ENCODE measurements around the gene SNX13.

The SNX13 gene

GRCh38 chr7:17774716-17775288 is 165.5 kb downstream of the SNX13 start:
- DNase-seq: no peak

DNA sequence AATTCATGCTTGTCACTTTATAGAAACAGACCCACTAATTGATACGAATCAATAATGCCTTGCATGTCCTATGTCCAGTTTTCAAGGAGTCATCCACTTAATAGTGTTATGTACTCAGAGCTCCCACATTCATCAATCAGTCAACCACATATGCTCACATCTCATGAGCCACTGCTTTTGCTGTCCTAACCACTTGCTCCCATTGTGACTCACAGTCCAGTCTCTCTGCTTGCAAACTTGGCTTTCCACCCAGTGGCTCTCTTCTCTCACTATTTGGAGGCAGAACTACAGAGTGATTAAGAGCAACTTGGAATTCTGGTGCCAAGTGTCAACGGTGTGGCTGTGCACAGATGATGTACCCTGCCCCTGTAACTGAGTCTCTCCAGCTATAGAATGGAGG is 166.0 kb downstream of the SNX13 start:
- no peak for DNase-seq

- DNase-seq: no peak
Measured at GRCh38 chr7:17773289-17773626, 167.0 kb downstream of the SNX13 start.

DNA sequence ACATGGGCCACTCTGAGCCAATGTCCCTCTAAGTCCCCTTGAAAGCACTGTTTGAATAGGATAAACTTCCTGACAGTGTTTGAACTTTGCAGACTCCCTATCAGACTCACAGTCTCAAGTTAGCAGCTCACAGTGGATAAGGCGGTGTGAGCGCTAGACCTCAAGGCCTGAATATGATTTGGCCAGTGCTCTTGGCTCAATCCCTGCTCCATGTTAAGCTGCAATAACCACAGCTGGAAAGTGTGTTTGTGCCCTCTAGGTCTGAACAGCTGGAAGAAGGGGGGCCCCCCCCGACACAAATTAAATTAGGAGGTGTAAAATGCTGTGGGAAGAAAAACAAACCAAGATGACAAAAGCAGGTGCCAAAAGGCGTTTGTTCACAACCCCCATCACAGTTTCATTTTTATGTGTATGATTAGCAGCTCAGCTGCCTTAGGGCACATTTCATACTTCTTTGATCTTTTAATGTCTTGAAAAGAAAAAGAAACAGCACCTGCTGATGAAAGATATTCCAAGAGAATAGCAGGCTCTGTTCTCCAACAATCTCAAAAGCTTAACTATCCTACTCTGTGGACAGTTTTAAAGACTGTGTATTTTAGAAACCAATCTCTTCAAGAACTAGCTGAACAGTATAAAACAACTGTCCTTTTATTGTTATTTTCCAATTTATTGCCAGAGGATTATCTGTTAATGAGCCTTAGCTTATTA is 167.6 kb downstream of the SNX13 start:
- DNase-seq: no peak

- DNase-seq: no peak
Measured at GRCh38 chr7:17771901-17772408, 168.3 kb downstream of the SNX13 start.

DNA sequence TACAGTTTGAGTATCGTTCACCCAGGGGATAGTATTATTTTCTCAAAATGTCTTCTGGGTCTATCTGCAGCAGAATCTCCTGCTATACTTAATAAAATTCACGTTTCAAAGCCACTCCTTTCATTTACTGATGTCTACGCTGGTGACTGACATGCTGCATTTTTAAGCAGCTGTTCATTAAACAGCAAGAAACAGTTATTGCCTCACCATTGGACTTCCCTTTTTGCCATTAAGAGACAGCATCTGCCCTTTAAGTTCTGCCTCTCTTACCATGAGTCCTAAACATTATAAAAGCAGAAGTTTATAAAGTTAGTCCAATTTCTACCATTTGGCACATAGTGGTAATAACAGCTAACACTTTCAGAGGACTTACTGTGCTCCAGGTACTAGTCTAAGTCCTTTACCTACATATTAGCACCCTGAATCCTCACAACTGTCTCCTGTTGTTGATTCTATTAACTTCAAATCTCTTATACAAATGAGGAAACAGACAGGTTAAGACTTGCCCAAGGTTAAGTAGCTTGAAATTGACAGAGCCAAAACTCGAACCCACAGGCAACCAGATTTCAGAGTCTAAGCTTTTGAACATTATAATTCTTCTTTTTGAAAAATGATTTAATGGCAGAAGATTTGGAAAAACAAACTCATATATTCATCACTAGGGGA is 169.5 kb downstream of the SNX13 start:
- DNase-seq: no peak

DNA sequence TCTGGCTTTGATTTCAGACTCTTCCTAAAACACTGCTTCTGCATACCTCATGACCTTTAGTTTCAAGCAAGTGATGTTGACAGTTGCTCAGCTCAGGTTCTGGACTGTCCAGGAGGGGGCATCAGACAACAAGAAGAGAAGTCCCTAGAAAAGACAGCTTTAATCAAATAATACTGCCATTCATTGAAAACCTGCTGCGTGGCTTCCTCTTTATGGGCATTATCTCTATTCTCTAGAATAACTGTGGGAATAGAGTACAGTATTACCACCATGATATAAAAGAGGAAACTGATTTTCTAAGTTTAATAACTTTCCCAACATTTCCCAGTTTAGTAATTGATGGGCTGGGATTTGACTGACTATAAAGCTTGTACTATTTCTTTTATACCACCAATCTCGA is 170.4 kb downstream of the SNX13 start:
- DNase-seq: peak; percentile 62

DNA sequence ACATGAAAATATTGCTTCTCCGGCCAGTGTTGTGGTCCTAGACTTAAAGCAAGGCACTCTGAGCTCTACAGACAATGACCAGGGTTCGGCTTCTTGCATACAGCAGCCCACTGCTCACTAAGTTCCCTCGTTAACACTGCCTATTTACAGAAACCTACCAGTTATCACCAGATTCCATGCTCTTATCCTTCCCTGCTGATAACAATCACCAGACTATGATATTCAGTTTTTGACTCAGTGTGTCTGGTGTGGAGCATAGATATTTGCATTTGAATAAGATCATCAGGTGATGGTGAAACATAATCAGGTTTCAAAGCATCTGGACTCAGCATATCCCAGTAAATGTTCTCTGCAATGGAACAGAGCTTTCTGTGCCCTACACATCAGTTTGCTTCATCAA is 182.3 kb downstream of the SNX13 start:
- DNase-seq: no peak

DNA sequence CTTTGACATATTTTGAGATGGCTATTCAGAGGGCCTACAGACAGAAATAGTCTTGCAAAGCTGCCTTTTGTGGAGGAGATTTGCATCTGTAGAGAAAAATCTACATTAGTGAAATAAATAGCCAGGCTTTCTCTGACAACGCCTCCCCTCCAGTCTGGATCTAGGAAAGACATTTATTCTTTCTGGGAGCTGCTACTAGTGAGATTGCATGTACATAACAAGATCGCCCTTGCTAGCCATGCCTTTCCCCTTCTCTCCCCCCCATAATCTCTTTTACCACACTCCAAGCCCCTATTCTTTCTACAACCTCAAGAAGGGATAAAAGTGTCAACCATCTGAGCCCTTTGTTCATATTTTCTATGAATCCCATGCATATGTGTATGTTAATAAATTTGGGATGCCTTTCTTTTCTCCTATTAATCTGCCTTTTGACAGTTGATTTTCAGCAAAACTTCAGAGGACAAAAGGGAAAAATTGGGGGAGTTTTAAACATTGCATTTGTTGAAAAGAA is 194.2 kb downstream of the SNX13 start:
- DNase-seq: no peak

- DNase-seq: no peak
Measured at GRCh38 chr7:17745610-17746009, 194.7 kb downstream of the SNX13 start.

DNA sequence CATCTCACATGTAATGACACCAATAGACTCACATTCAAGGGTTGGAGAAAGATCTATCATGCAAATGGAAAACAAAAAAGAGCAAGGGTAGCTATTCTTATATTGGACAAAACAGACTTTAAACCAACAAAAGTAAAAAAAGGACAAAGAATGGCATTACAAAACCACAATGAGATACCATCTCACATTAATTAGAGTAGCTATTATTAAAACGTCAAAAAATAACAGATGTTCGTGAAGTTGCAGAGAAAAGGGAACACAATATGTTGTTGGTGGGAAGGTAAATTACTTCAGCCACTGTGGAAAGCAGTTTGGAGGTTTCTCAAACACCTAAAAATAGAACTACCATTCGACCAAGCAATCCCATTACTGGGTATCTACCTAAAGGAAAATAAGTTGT is 197.0 kb downstream of the SNX13 start:
- no peak for DNase-seq

DNA sequence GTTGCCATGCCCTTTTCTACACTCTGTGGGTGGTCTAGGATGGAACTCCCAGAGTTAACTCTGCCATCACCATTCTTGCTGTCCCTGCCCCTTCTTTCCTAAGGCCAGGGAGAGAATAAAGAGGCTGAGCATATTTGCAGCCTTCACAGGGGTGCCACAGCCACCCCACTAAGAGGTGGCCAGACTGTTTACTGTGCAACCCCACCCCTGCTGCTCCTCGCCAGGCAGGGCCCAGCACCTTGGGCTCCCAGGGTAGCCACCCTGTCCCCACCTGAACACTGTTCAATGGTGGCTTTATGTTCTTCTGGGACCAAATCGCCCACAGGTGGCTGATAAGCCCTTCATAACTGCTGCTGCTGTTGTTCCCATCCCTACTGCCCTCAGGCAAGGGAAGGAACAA is 198.9 kb downstream of the SNX13 start:
- no peak for DNase-seq
